Lower leg skin (tissue), 4 donors: ENCODE measurements around the gene AIRE. TPM values are rescaled to one million over a fixed set of nuclear protein-coding genes. Genes with fewer than 3 reads are reported as not detected.

Source experiments
- DNase-seq, 2 donors: peaks; one replicate each; pipeline ENCODE4 v3.0.0-alpha.2; 2019; ENCODE audit warnings: low spot score in 2 of 2
- H3K4me3 ChIP-seq: fragments of 200-600 bp; sonication (generic); 2 replicates; pipeline ENCODE4 v1.5.1; 2017; ENCODE audit warnings: mild to moderate bottlenecking, low read depth; ENCODE audit not compliant: poor library complexity, severe bottlenecking
- POLR2A ChIP-seq, 2 donors: fragments of 450-650 bp; IDR thresholded peaks; one replicate each; pipeline ENCODE4 v1.6.1; 2016 to 2017; ENCODE audit warnings: antibody characterized with exemption in 2 of 2, mild to moderate bottlenecking in 1 of 2, moderate library complexity in 1 of 2
- WGBS, 2 donors: methylation state at CpG; one replicate each; pipeline ENCODE4 v1.1.5; 2018; 5-methylcytosine and 5-hydroxymethylcytosine counted together
- intact Hi-C: fragments of 100-400 bp; cut with DNase I; formaldehyde crosslinking; loops from one replicate; pipeline ENCODE4 v1.15.0; 2023; ENCODE audit warnings: low total_unique reads
- total RNA-seq, 4 donors: library from RNA; depleted of rRNA; stranded (reverse); fragments of >200 nt; gene quantifications; one replicate each; pipeline ENCODE4 v1.1.0, GENCODE V29; 2016
- TF ChIP-seq, protein P1 (sequence below), 3 donors: fragments of 450-650 bp; IDR thresholded peaks; one replicate each; pipeline ENCODE4 v1.5.1; 2016; ENCODE audit warnings: antibody characterized with exemption in 3 of 3, mild to moderate bottlenecking in 3 of 3, moderate library complexity in 2 of 3

The AIRE gene
- total RNA-seq, 4 donors from 2014 or later, result 0.12 to 0.21 (median 0.19) TPM; not detected in 1

DNA sequence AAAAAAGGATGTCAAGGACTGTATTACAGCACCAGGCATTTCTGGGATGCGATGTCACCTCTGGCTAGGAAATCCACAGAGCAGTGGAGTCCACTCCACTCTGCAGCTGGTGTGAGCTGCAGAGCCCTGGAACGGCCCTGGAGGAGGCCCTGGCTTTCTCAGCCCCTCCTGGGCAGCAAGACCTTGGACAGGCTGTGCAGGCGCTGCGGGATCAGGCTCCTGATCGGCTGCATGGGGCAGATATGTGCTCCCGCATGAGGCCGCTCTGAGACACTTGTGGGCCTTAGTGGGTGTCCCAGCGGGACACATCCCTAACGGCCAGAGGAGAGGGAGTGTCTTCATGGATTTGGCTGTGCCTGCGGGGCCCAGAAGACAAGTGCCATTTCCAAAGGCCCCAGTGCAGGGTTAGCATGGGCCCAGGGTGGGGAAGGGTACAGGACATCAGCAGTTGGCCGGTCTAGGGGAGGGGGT is 30.1 kb upstream of the AIRE start:
- TF ChIP-seq POLR2A (IDR thresholded peaks at IDR 0.05), result no peak
- TF ChIP-seq, protein P1, sequence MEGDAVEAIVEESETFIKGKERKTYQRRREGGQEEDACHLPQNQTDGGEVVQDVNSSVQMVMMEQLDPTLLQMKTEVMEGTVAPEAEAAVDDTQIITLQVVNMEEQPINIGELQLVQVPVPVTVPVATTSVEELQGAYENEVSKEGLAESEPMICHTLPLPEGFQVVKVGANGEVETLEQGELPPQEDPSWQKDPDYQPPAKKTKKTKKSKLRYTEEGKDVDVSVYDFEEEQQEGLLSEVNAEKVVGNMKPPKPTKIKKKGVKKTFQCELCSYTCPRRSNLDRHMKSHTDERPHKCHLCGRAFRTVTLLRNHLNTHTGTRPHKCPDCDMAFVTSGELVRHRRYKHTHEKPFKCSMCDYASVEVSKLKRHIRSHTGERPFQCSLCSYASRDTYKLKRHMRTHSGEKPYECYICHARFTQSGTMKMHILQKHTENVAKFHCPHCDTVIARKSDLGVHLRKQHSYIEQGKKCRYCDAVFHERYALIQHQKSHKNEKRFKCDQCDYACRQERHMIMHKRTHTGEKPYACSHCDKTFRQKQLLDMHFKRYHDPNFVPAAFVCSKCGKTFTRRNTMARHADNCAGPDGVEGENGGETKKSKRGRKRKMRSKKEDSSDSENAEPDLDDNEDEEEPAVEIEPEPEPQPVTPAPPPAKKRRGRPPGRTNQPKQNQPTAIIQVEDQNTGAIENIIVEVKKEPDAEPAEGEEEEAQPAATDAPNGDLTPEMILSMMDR (IDR thresholded peaks at IDR 0.05), result no peak
- intact Hi-C loops, result no loop called here

DNA sequence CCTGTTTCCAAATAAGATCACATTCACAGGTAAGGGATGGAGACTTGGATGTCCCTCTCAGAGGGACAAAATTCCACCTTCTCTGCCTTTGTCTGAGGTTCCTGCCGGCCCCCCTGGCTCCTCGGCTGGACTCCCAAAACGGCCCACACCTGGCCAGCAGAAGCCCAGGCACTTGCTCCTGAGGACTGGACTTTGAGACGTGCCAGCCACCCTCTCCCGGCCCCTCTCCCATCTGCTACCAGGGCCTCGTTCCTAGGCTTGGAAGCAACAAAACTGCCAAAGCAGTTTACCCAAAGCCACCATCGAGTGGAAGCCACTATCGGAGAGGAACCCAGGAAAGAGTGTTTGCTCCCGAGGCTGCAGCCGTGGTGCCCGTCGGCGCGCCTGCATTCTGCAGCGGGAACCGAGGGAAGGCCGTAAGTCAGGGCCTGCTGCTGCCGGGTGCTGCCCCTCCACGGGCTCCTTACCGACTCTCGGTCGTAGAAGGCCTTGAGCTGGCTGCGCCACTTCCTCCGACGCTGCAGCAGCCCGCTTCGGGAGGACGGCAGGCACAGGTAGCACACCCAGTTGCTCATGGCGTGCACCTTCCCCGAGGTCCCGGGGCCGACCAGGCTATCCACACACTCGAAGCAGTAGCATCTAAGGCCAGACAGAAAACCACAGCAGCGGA is 27.5 kb upstream of the AIRE start:
- intact Hi-C loops, result no loop called here
- 90 to 92% methylated on average over 33 of the region's 34 CpGs for WGBS, 2 donors
- no peak for DNase-seq
- H3K4me3 ChIP-seq, result no peak overlapping the region
- TF ChIP-seq, protein P1 (IDR thresholded peaks at IDR 0.05), result no peak

More for the DNA sequence above, 30.1 kb upstream of the AIRE start:
- WGBS, 2 donors, result 81 to 82% methylated on average over 11 of the region's 11 CpGs
- no peak overlapping the region for H3K4me3 ChIP-seq
- DNase-seq, result no peak

DNA sequence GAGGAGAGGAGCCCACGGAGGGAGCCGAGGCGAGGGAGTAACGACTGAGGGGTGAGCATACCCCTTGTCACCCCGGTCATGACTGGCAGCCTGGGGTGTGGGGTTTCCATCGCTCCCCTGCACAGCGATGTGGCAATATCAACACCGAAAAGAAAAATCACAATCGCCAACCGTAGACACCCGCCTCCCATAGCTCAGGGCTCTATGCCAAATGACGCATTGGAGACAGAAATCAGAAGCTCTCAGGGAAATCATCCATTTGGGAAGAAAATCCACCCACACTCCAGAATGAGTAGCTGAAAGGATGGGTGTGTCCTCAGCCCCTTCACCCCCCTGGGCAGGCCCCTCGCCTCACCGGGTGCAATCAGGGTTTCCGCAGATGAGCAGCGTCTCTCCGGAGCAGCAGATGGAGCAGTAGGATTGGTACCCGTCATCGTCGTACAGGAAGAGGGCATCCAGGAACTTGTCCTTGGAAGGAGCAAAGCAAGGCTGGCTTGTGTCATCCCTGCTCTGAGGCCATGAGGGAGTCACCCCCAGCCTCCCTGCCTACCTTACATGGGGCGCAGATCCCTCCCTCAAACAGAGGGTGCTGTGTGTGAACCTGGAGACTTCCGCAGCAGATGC is 26.5 kb upstream of the AIRE start:
- 75 to 80% methylated on average over 22 of the region's 22 CpGs for WGBS, 2 donors
- no peak overlapping the region for H3K4me3 ChIP-seq
- intact Hi-C loops, result no loop called here
- TF ChIP-seq, protein P1 (IDR thresholded peaks at IDR 0.05), result no peak
- no peak for TF ChIP-seq POLR2A (IDR thresholded peaks at IDR 0.05)
- DNase-seq, result no peak

DNA sequence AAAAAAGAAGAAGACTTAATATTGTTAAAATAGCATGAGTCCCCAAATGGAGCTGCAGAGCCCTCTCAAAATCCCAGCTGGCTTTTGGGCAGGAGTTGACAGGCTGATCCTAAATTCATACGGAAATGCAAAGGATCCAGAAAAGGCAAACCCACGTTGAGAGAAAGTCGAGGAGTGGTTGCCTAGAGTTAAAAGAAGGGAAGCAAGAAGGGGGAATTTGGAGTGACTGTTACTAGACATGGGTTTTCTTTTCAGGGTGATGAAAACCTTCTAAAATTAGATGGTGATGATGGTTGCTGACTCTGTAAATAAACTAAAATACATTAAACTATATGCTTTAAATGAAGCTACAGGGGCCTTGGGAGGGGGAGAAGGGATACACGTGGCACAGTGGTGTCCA is 25.6 kb upstream of the AIRE start:
- 75 to 76% methylated on average over 4 of the region's 4 CpGs for WGBS, 2 donors
- no peak overlapping the region for H3K4me3 ChIP-seq
- intact Hi-C loops, result no loop called here
- TF ChIP-seq, protein P1 (IDR thresholded peaks at IDR 0.05), result no peak
- TF ChIP-seq POLR2A (IDR thresholded peaks at IDR 0.05), result no peak
- DNase-seq, result no peak

DNA sequence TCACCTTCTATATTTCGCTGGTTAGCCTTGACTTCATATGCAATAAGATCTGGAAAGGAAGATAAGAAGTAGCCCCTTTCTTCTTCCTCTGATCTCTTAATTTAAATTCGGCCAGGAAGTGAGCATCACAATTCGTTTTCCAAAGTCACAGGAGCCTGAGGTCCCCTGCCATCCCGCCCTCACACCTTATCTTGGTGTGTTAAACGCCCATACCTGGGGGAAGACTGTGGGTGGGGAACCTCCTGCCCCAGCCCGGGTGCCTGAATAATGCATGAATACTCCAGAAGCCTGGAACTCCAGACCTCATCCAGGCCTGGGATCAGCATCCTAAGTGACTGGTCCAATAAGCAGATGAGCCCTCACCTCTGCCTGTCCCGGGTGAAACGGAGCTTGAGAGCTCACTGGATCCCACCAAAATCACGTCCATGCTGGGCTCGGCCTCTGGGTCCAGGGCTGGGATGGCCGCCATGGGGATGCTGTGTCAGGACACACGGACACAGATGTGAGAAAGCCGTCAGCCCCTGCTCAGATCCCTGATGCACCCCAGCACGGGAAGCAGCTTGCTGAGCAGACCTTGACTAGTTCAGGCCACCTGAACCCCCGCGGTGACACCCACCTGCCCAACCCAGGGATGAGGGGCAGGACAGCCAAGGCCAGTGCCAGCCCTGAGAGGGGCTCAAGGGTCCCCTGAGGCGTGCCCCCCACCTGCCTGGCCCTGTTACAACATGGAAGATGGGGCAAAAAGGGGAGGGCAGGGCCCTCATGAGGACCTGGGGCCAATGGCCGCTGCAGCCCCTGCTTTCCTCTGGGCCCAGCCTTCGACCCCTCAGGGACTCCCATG is 24.7 kb upstream of the AIRE start:
- 73 to 75% methylated on average over 11 to 17 of the region's 19 CpGs for WGBS, 2 donors
- TF ChIP-seq POLR2A (IDR thresholded peaks at IDR 0.05), result no peak
- TF ChIP-seq, protein P1 (IDR thresholded peaks at IDR 0.05), result no peak
- no peak overlapping the region for H3K4me3 ChIP-seq
- no peak for DNase-seq
- intact Hi-C loops, result no loop called here
